Skeletal muscle tissue (tissue), 4 donors: ENCODE results near the gene ENDOU. TPM values are rescaled to one million over a fixed set of nuclear protein-coding genes. Genes with fewer than 3 reads are reported as not detected.

Source experiments
- H3K27ac ChIP-seq: one replicate; pipeline ENCODE4 v1.7.0; 2013; ENCODE audit warnings: mild to moderate bottlenecking, low read depth, low read length, inconsistent platforms
- H3K27me3 ChIP-seq, 3 donors: one replicate each; pipeline ENCODE4 v1.7.0; 2013; ENCODE audit warnings: low read length in 3 of 3; ENCODE audit not compliant: control insufficient read depth in 3 of 3, insufficient read depth in 3 of 3
- H3K36me3 ChIP-seq, 3 donors: one replicate each; pipeline ENCODE4 v1.7.0; 2013; ENCODE audit warnings: low read length in 3 of 3; ENCODE audit not compliant: control insufficient read depth in 3 of 3, insufficient read depth in 3 of 3
- H3K4me1 ChIP-seq, 3 donors: one replicate each; pipeline ENCODE4 v1.7.0; 2013; ENCODE audit warnings: low read length in 3 of 3, mild to moderate bottlenecking in 3 of 3; ENCODE audit not compliant: control insufficient read depth in 3 of 3, insufficient read depth in 3 of 3
- H3K4me3 ChIP-seq, 3 donors: one replicate each; pipeline ENCODE4 v1.7.0; 2013; ENCODE audit warnings: low read length in 3 of 3
- H3K9ac ChIP-seq, 3 donors: one replicate each; pipeline ENCODE4 v1.7.0; 2013; ENCODE audit warnings: low read length in 3 of 3, mild to moderate bottlenecking in 3 of 3, moderate library complexity in 2 of 3, low read depth in 1 of 3
- H3K9me3 ChIP-seq, 3 donors: one replicate each; pipeline ENCODE4 v1.7.0; 2013; ENCODE audit warnings: low read length in 3 of 3; ENCODE audit not compliant: control insufficient read depth in 3 of 3
- total RNA-seq: library from RNA; depleted of rRNA; stranded (reverse); fragments of >200 nt; gene quantifications from one replicate; pipeline ENCODE4 v1.2.3, GENCODE V29; 2014
- donor health status: Osteomylitis.

ENDOU gene
- total RNA-seq, 1 donor from 2014 or later, result 1.0 TPM

GRCh38 chr12:47750916-47751470, 25.7 kb upstream of the ENDOU start:
- Histone ChIP-seq H3K4me1 (peaks cover 30 to 43% (median 39%) of the 10 kb centered on the region in 3 donors), H3K9me3 (no peaks in the 10 kb centered on the region), H3K36me3 (peaks cover 0 to 4% (median 2%) of the 10 kb centered on the region in 3 donors), H3K4me3 (no peak overlapping the region), H3K27me3 (peaks cover 0 to 5% (median 3%) of the 10 kb centered on the region in 3 donors), H3K9ac (peak overlapping the region in 1 of 3 donors; percentile 33), H3K27ac (no peak overlapping the region)

DNA sequence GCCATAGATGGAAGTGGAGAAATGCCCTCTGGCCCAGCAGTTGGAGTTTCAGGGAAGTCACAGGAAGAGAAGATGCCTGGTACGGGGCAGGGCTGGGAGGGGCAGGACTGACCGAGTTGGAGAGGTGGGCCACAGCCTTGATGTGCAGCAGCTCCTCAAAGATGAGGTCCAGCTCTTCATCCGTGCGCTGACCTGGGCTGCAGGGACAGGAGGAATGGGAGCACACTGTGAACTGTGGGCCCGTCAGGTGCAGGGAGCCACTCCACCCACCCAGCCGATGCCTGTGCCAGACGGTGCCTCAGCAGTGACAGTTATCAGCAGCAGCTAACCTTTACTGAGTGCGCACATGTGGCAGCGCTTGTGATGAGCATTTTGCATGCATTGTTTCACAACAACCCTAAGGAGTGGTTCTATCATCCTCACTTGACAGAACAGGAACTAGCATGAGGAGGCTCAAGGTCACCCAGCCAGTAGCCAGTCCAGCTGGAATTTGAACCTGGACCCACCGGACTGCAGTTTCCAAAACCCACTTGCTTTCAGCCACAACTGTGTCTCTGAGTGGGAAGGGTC, 25.0 kb upstream of the ENDOU start:
- Histone ChIP-seq H3K4me1 (peaks cover 30 to 39% (median 38%) of the 10 kb centered on the region in 3 donors), H3K4me3 (no peak overlapping the region), H3K36me3 (peaks cover 0 to 4% (median 2%) of the 10 kb centered on the region in 3 donors)

GRCh38 chr12:47748899-47749298, 23.6 kb upstream of the ENDOU start:
- H3K4me3 ChIP-seq, result no peak overlapping the region
- peaks cover 0 to 4% (median 2%) of the 10 kb centered on the region in 3 donors for H3K36me3 ChIP-seq
- H3K27me3 ChIP-seq, result peaks cover 2 to 6% (median 3%) of the 10 kb centered on the region in 3 donors
- no peak overlapping the region for H3K27ac ChIP-seq
- peaks cover 19 to 27% (median 23%) of the 10 kb centered on the region in 3 donors for H3K4me1 ChIP-seq
- H3K9me3 ChIP-seq, result no peaks in the 10 kb centered on the region
- no peak overlapping the region for H3K9ac ChIP-seq

More for the DNA sequence above, 25.0 kb upstream of the ENDOU start:
- H3K9ac ChIP-seq, result no peak overlapping the region
- H3K27ac ChIP-seq, result no peak overlapping the region
- peaks cover 0 to 5% (median 3%) of the 10 kb centered on the region in 3 donors for H3K27me3 ChIP-seq
- no peaks in the 10 kb centered on the region for H3K9me3 ChIP-seq

DNA sequence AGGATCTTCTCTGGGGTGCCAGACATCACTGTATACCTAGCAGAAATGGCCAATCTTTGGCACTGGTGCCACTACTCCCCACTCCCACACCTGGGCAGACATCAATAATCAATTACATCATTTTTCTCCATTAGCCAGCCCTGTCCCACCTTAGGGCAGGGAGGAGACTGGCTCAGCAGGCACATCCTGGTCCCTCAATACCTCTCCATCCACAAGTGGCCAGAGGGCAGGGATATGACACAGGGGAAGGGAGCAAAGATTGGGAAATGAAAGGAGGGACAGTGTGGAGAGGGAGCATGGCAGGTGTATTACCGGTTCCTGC, 23.2 kb upstream of the ENDOU start:
- H3K4me1 ChIP-seq, result peaks cover 15 to 23% (median 19%) of the 10 kb centered on the region in 3 donors
- peaks cover 0 to 4% (median 2%) of the 10 kb centered on the region in 3 donors for H3K36me3 ChIP-seq
- no peak overlapping the region for H3K4me3 ChIP-seq
- peaks cover 3 to 10% (median 6%) of the 10 kb centered on the region in 3 donors for H3K27me3 ChIP-seq
- no peak overlapping the region for H3K27ac ChIP-seq
- H3K9me3 ChIP-seq, result no peaks in the 10 kb centered on the region
- no peak overlapping the region for H3K9ac ChIP-seq

DNA sequence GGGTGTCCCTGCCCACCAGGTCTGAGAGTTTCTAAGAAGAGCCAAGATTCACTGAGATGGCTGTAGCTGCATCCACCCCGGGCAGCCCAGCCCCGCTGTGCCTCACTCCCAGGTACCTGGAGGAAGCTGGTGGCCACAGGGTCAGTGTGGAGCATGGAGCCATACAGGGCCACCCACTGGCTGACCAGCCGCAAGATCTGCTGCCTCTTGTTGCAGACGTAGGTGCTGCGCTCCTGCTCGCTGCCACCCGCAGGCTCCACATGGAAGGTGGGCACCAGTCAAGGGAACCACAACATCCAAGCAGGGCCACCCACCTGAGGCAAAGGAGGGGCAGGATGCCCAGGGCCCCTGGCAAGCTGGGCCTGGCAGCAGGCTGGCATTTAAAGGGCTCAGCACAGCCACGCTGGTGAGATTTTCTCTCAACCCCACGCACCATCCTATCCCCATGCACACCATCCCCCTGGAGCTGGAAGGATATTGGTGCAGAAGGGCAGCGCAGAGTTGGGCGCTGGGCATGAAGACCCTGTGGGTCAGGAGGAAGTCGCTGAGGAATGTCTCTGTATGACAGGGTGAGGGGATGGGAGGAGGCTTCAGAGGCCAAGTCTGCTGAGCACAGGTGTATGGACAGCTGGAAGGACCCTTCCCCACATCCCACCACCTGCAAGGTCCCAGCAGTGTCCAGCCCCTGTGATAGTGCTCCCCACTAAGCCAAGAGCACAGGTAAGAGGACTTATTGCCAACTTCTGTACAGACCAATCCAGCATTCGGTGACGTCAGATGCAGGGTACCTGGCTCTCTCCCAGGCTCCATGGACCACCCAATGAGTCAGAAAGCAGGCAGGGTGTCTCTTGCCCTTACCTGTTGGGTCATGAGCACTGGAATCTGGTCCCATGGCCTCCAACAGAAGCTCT, 22.6 kb upstream of the ENDOU start:
- peaks cover 8 to 17% (median 13%) of the 10 kb centered on the region in 3 donors for H3K4me1 ChIP-seq
- H3K9me3 ChIP-seq, result no peaks in the 10 kb centered on the region
- no peak overlapping the region for H3K4me3 ChIP-seq
- H3K36me3 ChIP-seq, result peaks cover 0 to 4% (median 2%) of the 10 kb centered on the region in 3 donors
- H3K9ac ChIP-seq, result no peak overlapping the region
- H3K27ac ChIP-seq, result no peak overlapping the region
- peaks cover 3 to 12% (median 6%) of the 10 kb centered on the region in 3 donors for H3K27me3 ChIP-seq

DNA sequence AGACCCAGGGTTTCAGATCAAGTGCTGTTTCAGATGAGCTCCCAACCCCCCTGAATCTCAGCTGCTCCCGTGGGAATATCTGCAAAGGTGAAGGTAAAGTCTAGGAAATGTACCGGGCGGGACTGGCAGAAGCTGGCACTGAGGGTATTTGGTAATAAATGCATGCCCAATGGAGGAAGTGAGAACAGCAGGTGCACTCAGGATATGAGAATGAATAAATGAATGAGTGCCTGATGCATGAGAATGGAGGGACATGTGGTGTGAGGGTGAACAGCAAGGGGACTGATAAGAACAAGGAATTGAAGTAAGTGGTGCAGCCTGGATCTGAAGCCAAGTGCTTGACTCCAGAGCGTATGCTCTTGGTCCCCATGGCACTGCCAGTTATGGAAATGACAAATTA, 21.8 kb upstream of the ENDOU start:
- H3K4me1 ChIP-seq, result peaks cover 1 to 15% (median 6%) of the 10 kb centered on the region in 3 donors
- H3K9me3 ChIP-seq, result no peaks in the 10 kb centered on the region
- H3K27me3 ChIP-seq, result peaks cover 3 to 15% (median 6%) of the 10 kb centered on the region in 3 donors
- H3K9ac ChIP-seq, result no peak overlapping the region
- H3K36me3 ChIP-seq, result peaks cover 0 to 4% (median 2%) of the 10 kb centered on the region in 3 donors
- H3K27ac ChIP-seq, result no peak overlapping the region
- no peak overlapping the region for H3K4me3 ChIP-seq

GRCh38 chr12:47746523-47746922, 21.2 kb upstream of the ENDOU start:
- peaks cover 0 to 11% (median under 1%) of the 10 kb centered on the region in 3 donors for H3K4me1 ChIP-seq
- H3K9me3 ChIP-seq, result no peaks in the 10 kb centered on the region
- peaks cover 3 to 15% (median 6%) of the 10 kb centered on the region in 3 donors for H3K27me3 ChIP-seq
- no peak overlapping the region for H3K9ac ChIP-seq
- H3K4me3 ChIP-seq, result no peak overlapping the region
- H3K27ac ChIP-seq, result no peak overlapping the region
- peaks cover 0 to 4% (median 0%) of the 10 kb centered on the region in 3 donors for H3K36me3 ChIP-seq

DNA sequence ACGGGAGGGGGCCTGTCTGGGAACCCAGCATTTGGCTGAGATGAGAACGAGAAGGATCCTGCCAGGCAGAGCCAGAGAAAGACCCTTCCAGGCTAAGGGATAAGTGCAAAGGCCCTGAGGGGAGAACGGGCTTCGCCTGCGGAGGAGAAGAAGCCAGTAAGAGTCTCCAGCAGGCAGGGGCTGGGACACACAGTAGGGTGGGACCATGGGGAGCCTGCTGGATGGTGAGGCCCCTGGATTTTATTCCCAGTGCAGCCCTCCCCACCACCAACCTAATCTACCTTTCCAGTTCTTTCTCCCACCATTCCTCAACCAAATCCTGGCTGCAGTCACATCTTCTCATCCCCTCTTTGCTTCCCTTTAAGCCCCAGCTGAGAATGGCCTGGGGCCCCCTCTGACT, 20.8 kb upstream of the ENDOU start:
- Histone ChIP-seq H3K4me3 (no peak overlapping the region), H3K27me3 (peaks cover 3 to 15% (median 6%) of the 10 kb centered on the region in 3 donors), H3K36me3 (peaks cover 0 to 4% (median 0%) of the 10 kb centered on the region in 3 donors), H3K27ac (no peak overlapping the region), H3K4me1 (peaks cover 2 to 10% (median 5%) of the 10 kb centered on the region in 3 donors), H3K9ac (no peak overlapping the region), H3K9me3 (no peaks in the 10 kb centered on the region)

DNA sequence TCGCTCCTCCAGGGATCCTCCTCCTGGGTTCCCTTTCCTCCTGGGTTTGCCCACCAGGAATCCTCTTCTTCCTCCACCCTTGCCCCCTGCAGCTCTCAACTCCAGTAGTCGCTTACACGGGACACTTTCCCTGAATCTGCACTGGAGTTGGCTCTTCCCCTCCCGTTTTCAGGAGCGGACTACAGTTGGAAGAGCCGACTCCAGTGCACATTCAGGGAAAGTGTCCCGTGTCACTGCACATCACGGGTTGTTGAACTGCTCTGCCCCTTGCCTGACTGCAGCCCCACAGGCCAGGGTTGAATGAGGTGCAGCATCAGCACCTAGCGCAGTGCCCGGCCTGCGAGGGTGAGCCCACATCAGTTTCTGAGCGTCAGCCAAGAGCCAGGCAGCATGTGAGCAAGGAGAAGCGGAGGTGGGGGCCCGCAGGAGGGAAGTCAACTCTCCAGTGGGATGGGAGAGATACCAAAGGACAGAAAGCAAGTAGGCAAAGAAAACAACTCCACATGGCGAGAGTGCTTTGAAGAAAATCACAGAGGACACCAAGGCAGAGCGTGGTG, 20.3 kb upstream of the ENDOU start:
- H3K4me3 ChIP-seq, result no peak overlapping the region
- peaks cover 5 to 14% (median 10%) of the 10 kb centered on the region in 3 donors for H3K4me1 ChIP-seq
- no peak overlapping the region for H3K27ac ChIP-seq
- H3K36me3 ChIP-seq, result peaks cover 0 to 4% (median 0%) of the 10 kb centered on the region in 3 donors
- no peaks in the 10 kb centered on the region for H3K9me3 ChIP-seq
- peaks cover 3 to 15% (median 6%) of the 10 kb centered on the region in 3 donors for H3K27me3 ChIP-seq
- no peak overlapping the region for H3K9ac ChIP-seq
